HUES48 (cell line): ENCODE data around the gene APBB2.

Experiments used
- H3K27ac ChIP-seq: one replicate; pipeline ENCODE4 v1.7.0; 2013; ENCODE audit warnings: low read depth, low read length, inconsistent platforms
- H3K27me3 ChIP-seq: 2 replicates; pipeline ENCODE4 v1.6.1; 2013; ENCODE audit warnings: mild to moderate bottlenecking, low read length; ENCODE audit not compliant: control insufficient read depth, insufficient read depth
- H3K36me3 ChIP-seq: 2 replicates; pipeline ENCODE4 v1.6.1; 2013; ENCODE audit warnings: low read length; ENCODE audit not compliant: control insufficient read depth, insufficient read depth
- H3K4me1 ChIP-seq: 2 replicates; pipeline ENCODE4 v1.6.1; 2013; ENCODE audit warnings: mild to moderate bottlenecking, low read length; ENCODE audit not compliant: control insufficient read depth, insufficient read depth
- H3K4me3 ChIP-seq: 2 replicates; pipeline ENCODE4 v1.5.1; 2013; ENCODE audit warnings: mild to moderate bottlenecking, low read depth, low read length
- H3K9ac ChIP-seq: 2 replicates; pipeline ENCODE4 v1.6.1; 2013; ENCODE audit warnings: mild to moderate bottlenecking, low read depth, low read length, moderate library complexity
- H3K9me3 ChIP-seq: 2 replicates; pipeline ENCODE4 v1.6.1; 2013; ENCODE audit warnings: low read length; ENCODE audit not compliant: control insufficient read depth, insufficient read depth

APBB2 gene

GRCh38 chr4:40837094-40837870 is 377.1 kb downstream of the APBB2 start:
- no peaks in the 10 kb centered on the region for H3K27me3 ChIP-seq
- H3K4me1 ChIP-seq: peaks cover 4% of the 10 kb centered on the region
- no peak overlapping the region for H3K27ac ChIP-seq
- H3K9ac ChIP-seq: no peak overlapping the region
- H3K4me3 ChIP-seq: no peak overlapping the region
- no peaks in the 10 kb centered on the region for H3K9me3 ChIP-seq
- H3K36me3 ChIP-seq: no peaks in the 10 kb centered on the region

- H3K4me1 ChIP-seq: no peaks in the 10 kb centered on the region
- H3K27ac ChIP-seq: no peak overlapping the region
- no peak overlapping the region for H3K4me3 ChIP-seq
- peaks cover 23% of the 10 kb centered on the region for H3K36me3 ChIP-seq
- no peaks in the 10 kb centered on the region for H3K9me3 ChIP-seq
- no peak overlapping the region for H3K9ac ChIP-seq
- H3K27me3 ChIP-seq: no peaks in the 10 kb centered on the region
These were observed 381.1 kb downstream of the APBB2 start for GRCh38 chr4:40833212-40833611.

GRCh38 chr4:40832175-40832574 is 382.2 kb downstream of the APBB2 start:
- Histone ChIP-seq H3K4me3 (no peak overlapping the region), H3K27me3 (no peaks in the 10 kb centered on the region), H3K27ac (no peak overlapping the region), H3K4me1 (no peaks in the 10 kb centered on the region), H3K36me3 (peaks cover 30% of the 10 kb centered on the region), H3K9me3 (no peaks in the 10 kb centered on the region), H3K9ac (no peak overlapping the region)

- Histone ChIP-seq H3K27me3 (no peaks in the 10 kb centered on the region), H3K4me3 (no peak overlapping the region), H3K9ac (no peak overlapping the region), H3K4me1 (no peaks in the 10 kb centered on the region), H3K9me3 (no peaks in the 10 kb centered on the region), H3K27ac (no peak overlapping the region), H3K36me3 (peaks cover 38% of the 10 kb centered on the region)
These were observed 383.0 kb downstream of the APBB2 start for GRCh38 chr4:40831146-40831907.

- H3K4me1 ChIP-seq: no peaks in the 10 kb centered on the region
- H3K4me3 ChIP-seq: no peak overlapping the region
- H3K9me3 ChIP-seq: no peaks in the 10 kb centered on the region
- no peak overlapping the region for H3K27ac ChIP-seq
- no peak overlapping the region for H3K9ac ChIP-seq
- H3K27me3 ChIP-seq: no peaks in the 10 kb centered on the region
- peaks cover 52% of the 10 kb centered on the region for H3K36me3 ChIP-seq
These were observed 384.8 kb downstream of the APBB2 start for GRCh38 chr4:40829586-40829985.

DNA sequence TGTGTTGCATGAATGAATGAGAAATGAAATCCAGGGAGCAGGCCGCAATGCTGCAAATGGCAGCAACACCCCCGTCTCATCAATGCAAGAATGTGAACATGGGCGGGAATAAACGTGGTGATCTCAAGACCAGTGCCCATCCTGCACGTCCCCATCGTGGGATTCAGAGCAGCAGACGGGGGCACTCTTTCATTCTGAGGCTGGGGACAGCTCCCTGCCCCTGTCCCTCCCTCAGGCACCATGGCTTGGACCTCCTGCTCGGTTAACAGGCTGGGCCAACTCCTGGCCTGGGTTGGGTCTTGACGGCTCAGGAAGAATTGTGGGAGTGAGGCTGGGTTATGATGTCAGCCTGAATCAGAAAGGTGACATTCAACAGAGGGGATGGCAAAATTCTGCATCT is 385.7 kb downstream of the APBB2 start:
- Histone ChIP-seq H3K9me3 (no peaks in the 10 kb centered on the region), H3K4me1 (no peaks in the 10 kb centered on the region), H3K4me3 (no peak overlapping the region), H3K27ac (no peak overlapping the region), H3K9ac (no peak overlapping the region), H3K36me3 (peaks cover 54% of the 10 kb centered on the region), H3K27me3 (no peaks in the 10 kb centered on the region)

GRCh38 chr4:40827758-40828157 is 386.6 kb downstream of the APBB2 start:
- Histone ChIP-seq H3K27me3 (no peaks in the 10 kb centered on the region), H3K36me3 (peaks cover 63% of the 10 kb centered on the region), H3K27ac (no peak overlapping the region), H3K4me3 (no peak overlapping the region), H3K4me1 (no peaks in the 10 kb centered on the region), H3K9me3 (no peaks in the 10 kb centered on the region), H3K9ac (no peak overlapping the region)

DNA sequence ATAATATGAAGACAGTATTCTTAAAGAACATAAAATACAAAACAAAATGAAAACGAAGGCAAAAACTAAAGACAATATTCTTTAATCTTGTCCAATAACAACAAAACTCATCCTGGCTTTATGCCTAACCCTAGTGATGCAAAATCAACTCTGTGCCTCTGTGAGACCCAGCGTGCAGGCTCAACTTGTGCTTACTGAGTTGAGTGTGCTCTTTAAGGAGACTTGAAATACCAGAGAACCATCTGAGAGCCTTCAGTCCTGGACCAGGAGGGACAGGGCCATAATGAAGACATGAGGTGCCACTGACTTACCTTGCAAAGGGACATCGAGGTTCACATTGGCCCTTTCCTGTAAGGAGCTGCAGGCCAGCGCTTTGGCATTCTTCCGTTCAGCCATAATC is 387.5 kb downstream of the APBB2 start:
- no peaks in the 10 kb centered on the region for H3K9me3 ChIP-seq
- no peak overlapping the region for H3K9ac ChIP-seq
- H3K36me3 ChIP-seq: peaks cover 73% of the 10 kb centered on the region
- no peak overlapping the region for H3K4me3 ChIP-seq
- H3K4me1 ChIP-seq: no peaks in the 10 kb centered on the region
- H3K27me3 ChIP-seq: no peaks in the 10 kb centered on the region
- H3K27ac ChIP-seq: no peak overlapping the region

DNA sequence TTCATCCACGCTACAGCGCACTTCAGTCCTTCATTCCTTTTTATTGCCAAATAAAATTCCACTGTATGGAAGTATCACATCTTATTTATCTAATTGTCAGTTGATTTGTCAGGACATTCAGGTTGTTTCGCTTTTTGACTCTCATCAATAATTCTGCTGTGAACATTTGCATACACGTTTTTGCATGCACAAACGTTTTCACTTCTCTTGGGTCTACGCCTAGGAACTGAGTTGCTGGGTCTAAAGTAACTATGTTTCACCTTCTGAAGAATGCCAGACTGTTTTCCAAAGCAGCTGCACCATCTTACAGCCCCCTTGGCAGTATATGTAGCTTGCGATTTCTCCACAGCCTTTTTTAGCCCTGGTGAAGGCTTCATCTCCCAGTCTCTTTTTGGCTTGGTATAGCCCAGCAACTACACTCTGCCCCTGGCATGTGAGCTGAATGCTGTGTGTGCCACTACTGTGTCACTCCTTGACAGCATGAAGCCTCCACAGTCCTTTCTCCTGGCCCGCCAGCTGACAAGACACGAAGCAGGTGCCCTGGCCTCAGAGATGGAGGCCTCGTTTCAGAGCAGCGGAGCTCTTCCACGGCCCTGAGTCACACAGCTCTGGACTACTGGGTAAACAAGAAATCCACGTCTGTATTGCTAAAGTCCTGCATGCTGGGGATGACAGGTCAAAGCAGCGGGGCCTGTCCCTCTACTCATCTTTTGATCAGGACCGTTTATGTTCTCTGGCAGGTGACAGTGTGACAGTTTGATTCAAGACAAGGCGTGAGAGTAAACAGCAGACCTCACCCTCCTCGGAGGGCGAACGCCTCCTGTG is 389.1 kb downstream of the APBB2 start:
- H3K4me1 ChIP-seq: no peaks in the 10 kb centered on the region
- no peak overlapping the region for H3K4me3 ChIP-seq
- no peak overlapping the region for H3K27ac ChIP-seq
- no peaks in the 10 kb centered on the region for H3K27me3 ChIP-seq
- H3K9ac ChIP-seq: no peak overlapping the region
- H3K36me3 ChIP-seq: peaks cover 78% of the 10 kb centered on the region
- no peaks in the 10 kb centered on the region for H3K9me3 ChIP-seq

DNA sequence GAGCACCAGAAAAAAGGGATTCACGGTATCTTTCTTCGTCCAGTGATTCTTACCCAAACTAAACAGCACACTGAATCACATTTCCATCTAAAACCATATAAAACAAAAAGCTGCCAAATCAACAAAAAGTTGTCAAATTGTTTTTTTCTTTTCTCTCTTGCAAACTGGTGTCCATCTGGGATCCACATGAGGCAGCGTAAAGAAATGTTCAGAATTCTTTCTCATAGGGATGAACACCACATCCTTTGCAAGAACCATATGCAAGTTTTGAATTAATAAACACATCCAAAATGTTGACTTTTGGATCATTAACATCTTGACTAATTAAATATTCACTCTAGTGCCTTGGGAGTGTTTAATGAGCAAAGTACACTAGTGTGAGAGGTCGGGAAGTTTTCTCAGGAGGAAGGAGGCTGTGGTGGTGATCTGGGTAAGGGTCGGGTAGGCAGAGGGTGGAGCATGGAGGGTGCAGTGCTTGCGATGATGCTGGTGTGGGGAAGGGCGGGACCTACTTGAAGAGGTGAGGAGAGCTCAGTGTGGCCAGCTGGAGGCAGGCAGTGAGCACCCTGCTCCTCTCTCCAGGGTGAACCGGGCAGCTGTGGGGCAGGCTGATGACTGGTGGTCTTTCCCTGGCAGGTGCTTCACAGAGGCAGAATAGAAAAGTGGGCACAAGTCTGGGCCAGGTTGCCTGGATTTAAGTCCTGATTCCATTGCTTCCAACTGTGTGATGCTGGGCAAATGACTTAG is 391.7 kb downstream of the APBB2 start:
- no peaks in the 10 kb centered on the region for H3K9me3 ChIP-seq
- H3K4me3 ChIP-seq: no peak overlapping the region
- peaks cover 73% of the 10 kb centered on the region for H3K36me3 ChIP-seq
- no peak overlapping the region for H3K9ac ChIP-seq
- H3K27me3 ChIP-seq: no peaks in the 10 kb centered on the region
- no peaks in the 10 kb centered on the region for H3K4me1 ChIP-seq
- no peak overlapping the region for H3K27ac ChIP-seq
